Naive thymus-derived CD8-positive, alpha-beta T cell (primary cell): ENCODE measurements around the gene GRIK2. TPM values are rescaled to one million over a fixed set of nuclear protein-coding genes. Genes with fewer than 3 reads are reported as not detected.

Source experiments
- ATAC-seq, 2 donors: fragments of 150-1000 bp; cut with Tn5 transposase in 1 of 2; sonication (Bioruptor Pico), chemical (Tn5 transposase) in 1 of 2; 1 replicate in 1 of 2; 2 replicates in 1 of 2; pipeline ENCODE4 v1.10.0; 2021; ENCODE audit warnings: mild to moderate bottlenecking in 2 of 2, moderate library complexity in 2 of 2
- POLR2A ChIA-PET: fragments of 350-600 bp; sonication (Branson Sonifier 250); formaldehyde crosslinking; loops from one replicate; lab custom pipeline; 2021; ENCODE audit warnings: antibody characterized with exemption; lab: Charles Lee
- DNase-seq, 10 donors: peaks; one replicate each; pipeline versions ENCODE4 v3.0.0 to v3.0.0-alpha.2; 2020 to 2022
- H3K27ac Mint-ChIP-seq, 10 donors: one replicate each; pipeline ENCODE4 v1.8.0; 2020 to 2022; ENCODE audit warnings: mild to moderate bottlenecking in 10 of 10, mixed read lengths in 10 of 10, moderate library complexity in 4 of 10, inconsistent platforms in 1 of 10
- H3K27me3 Mint-ChIP-seq, 5 donors: one replicate each; pipeline ENCODE4 v1.8.0; 2021 to 2022; ENCODE audit warnings: mixed read lengths in 5 of 5
- H3K36me3 Mint-ChIP-seq, 3 donors: one replicate each; pipeline ENCODE4 v1.8.0; 2020 to 2022; ENCODE audit warnings: mixed read lengths in 3 of 3, mild to moderate bottlenecking in 2 of 3, inconsistent platforms in 1 of 3
- H3K4me1 Mint-ChIP-seq, 4 donors: one replicate each; pipeline ENCODE4 v1.8.0; 2021 to 2022; ENCODE audit warnings: mixed read lengths in 4 of 4
- H3K4me3 Mint-ChIP-seq, 10 donors: one replicate each; pipeline ENCODE4 v1.8.0; 2020 to 2022; ENCODE audit warnings: mild to moderate bottlenecking in 10 of 10, mixed read lengths in 10 of 10, moderate library complexity in 6 of 10, inconsistent platforms in 1 of 10
- H3K9me3 Mint-ChIP-seq, 9 donors: one replicate each; pipeline ENCODE4 v1.8.0; 2020 to 2022; ENCODE audit warnings: mixed read lengths in 9 of 9, mild to moderate bottlenecking in 3 of 9, inconsistent platforms in 1 of 9, moderate library complexity in 1 of 9
- polyA plus RNA-seq, 3 donors: library from polyadenylated mRNA; unstranded; fragments of 300-500 nt; fragmentation: Illumina TruSeq; gene quantifications; one replicate each; pipeline ENCODE4 v1.2.3, GENCODE V29; 2021
- total RNA-seq, 8 experiments: library from RNA in 2 of 8; stranded (reverse) in 2 of 8; gene quantifications; one replicate each; pipeline ENCODE4 v1.2.3 and lab custom pipeline; 2021 to 2026

The GRIK2 gene
- total and polyA plus RNA-seq, 5 experiments from 2014 or later = not detected

- H3K9me3 Mint-ChIP-seq = peaks cover 0 to 20% (median 4%) of the 10 kb centered on the region in 9 donors
- no peak overlapping the region for H3K4me3 Mint-ChIP-seq
- POLR2A ChIA-PET = no interaction called here
- H3K36me3 Mint-ChIP-seq = peaks cover 0 to 4% (median 0%) of the 10 kb centered on the region in 3 donors
- no peak overlapping the region for H3K27ac Mint-ChIP-seq
- ATAC-seq (no peak), DNase-seq (no peak)
- H3K27me3 Mint-ChIP-seq = peaks cover 24 to 50% (median 41%) of the 10 kb centered on the region in 5 donors
- H3K4me1 Mint-ChIP-seq = peaks cover 0 to 4% (median 0%) of the 10 kb centered on the region in 4 donors
These were observed 800 bp upstream of the GRIK2 start for GRCh38 chr6:101392586-101393230.

GRCh38 chr6:101393829-101394251 lies 332 bp downstream of the GRIK2 start:
- Mint-ChIP-seq H3K27me3 (peaks cover 25 to 59% (median 46%) of the 10 kb centered on the region in 5 donors), H3K4me3 (no peak overlapping the region), H3K4me1 (peaks cover 0 to 4% (median 0%) of the 10 kb centered on the region in 4 donors), H3K27ac (no peak overlapping the region), H3K9me3 (peaks cover 0 to 26% (median 9%) of the 10 kb centered on the region in 9 donors), H3K36me3 (peaks cover 0 to 11% (median 0%) of the 10 kb centered on the region in 3 donors)
- DNase-seq (no peak), ATAC-seq (no peak)
- POLR2A ChIA-PET = no interaction called here

DNA sequence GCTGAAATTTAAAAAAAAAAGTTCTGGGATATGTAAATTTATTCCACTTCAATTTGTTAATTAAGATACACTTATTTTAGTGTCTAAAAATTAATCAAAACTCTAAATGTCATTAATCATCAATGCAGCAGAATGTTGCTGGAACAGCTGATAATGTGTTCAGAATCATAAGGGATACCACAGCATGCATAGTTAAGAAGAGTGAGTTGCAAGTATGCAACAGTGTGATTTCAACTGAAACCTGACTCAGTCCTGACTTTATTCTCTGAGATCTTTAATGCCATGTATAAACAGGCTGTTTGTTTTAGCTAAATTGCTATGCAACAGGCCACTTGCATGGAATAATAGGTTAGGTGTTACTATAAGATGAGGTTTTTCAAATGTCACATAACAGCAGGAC lies 1.4 kb downstream of the GRIK2 start:
- H3K9me3 Mint-ChIP-seq = peaks cover 0 to 33% (median 10%) of the 10 kb centered on the region in 9 donors
- ATAC-seq (no peak), DNase-seq (no peak)
- POLR2A ChIA-PET = no interaction called here
- H3K27ac Mint-ChIP-seq = no peak overlapping the region
- H3K36me3 Mint-ChIP-seq = peaks cover 0 to 16% (median 0%) of the 10 kb centered on the region in 3 donors
- no peak overlapping the region for H3K4me3 Mint-ChIP-seq
- peaks cover 0 to 6% (median 0%) of the 10 kb centered on the region in 4 donors for H3K4me1 Mint-ChIP-seq
- H3K27me3 Mint-ChIP-seq = peaks cover 31 to 69% (median 57%) of the 10 kb centered on the region in 5 donors

DNA sequence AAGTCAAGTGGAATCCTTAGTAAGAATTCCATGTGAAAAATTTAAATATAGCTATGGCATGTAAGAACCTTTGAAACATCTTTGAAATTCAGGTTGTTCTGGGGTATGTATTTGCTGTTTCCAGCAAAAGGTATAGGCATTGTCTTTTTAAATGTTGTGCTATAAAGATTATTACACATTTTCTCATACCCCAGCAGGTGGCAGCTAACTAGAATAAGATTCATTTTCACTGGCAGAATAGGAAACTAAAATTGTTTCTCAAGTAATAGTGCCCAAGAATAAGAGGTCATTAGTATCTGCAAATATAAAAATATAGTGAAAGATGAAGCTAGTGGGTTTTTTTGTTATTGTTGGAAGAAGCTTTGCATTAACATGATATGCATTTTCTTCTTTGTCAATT lies 1.8 kb downstream of the GRIK2 start:
- Mint-ChIP-seq H3K4me1 (peaks cover 0 to 6% (median 0%) of the 10 kb centered on the region in 4 donors), H3K27ac (no peak overlapping the region), H3K4me3 (no peak overlapping the region), H3K9me3 (peaks cover 0 to 34% (median 12%) of the 10 kb centered on the region in 9 donors), H3K27me3 (peaks cover 34 to 69% (median 61%) of the 10 kb centered on the region in 5 donors), H3K36me3 (peaks cover 0 to 20% (median 0%) of the 10 kb centered on the region in 3 donors)
- POLR2A ChIA-PET = no interaction called here
- DNase-seq (no peak), ATAC-seq (no peak)

DNA sequence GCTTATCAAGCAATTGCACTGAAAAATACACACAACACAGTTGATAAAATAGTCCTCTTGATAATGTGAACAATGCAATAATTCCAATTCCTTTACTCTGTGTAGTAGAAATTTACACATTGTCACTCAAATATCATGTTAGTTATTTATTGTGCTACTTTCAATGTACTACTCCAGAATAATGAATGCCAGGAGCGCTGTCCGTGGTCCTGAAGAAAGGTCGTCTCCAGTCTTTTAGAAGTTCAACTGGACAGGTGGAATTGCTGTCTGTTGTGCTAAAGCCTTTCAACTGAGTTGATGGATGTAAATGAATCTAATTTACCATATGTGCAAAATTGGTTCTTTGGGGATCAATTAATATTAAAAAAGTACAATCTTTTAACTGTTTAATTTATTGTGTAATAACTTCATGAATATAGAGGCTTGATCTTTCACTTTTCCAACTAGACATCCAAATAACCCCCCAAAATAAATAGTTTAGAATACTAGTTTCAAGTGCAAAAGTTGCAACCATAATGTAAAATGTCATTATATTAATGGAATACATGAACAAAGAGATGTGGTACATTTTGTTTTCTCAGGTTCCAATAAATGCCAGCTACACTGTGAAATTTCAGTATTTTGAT lies 3.2 kb downstream of the GRIK2 start:
- peak in 2 of 10 donors; percentile 18 to 21 for DNase-seq

DNA sequence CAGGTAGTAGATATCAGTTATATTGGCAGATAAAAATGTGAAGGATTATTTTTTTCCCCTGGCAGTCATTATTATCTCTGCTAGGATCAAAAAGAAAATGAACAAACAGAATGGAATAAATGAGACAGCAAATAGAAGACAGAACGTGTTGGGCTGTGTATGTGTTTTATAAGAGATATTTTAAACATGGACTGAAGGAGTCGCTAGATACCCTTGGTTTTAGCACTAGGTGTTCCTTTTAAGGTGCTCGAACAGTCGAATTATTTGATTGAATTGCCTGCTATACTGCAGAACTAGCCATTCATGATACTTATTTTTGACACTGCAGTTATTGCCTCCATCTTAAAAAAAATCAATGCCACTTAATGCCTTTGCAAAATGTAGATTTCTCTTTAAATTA lies 3.7 kb downstream of the GRIK2 start:
- POLR2A ChIA-PET = no interaction called here
- DNase-seq (no peak), ATAC-seq (no peak)
- Mint-ChIP-seq H3K27ac (no peak overlapping the region), H3K9me3 (peaks cover 0 to 40% (median 12%) of the 10 kb centered on the region in 9 donors), H3K27me3 (peaks cover 38 to 73% (median 65%) of the 10 kb centered on the region in 5 donors), H3K4me1 (peaks cover 0 to 7% (median 1%) of the 10 kb centered on the region in 4 donors), H3K4me3 (no peak overlapping the region), H3K36me3 (peaks cover 0 to 28% (median 2%) of the 10 kb centered on the region in 3 donors)

More for the DNA sequence above, 3.2 kb downstream of the GRIK2 start:
- ATAC-seq = no peak
- Mint-ChIP-seq H3K9me3 (peaks cover 0 to 36% (median 11%) of the 10 kb centered on the region in 9 donors), H3K36me3 (peaks cover 0 to 24% (median 0%) of the 10 kb centered on the region in 3 donors), H3K4me1 (peaks cover 0 to 7% (median 0%) of the 10 kb centered on the region in 4 donors), H3K27ac (no peak overlapping the region), H3K27me3 (peaks cover 36 to 69% (median 65%) of the 10 kb centered on the region in 5 donors), H3K4me3 (no peak overlapping the region)
- POLR2A ChIA-PET = no interaction called here

DNA sequence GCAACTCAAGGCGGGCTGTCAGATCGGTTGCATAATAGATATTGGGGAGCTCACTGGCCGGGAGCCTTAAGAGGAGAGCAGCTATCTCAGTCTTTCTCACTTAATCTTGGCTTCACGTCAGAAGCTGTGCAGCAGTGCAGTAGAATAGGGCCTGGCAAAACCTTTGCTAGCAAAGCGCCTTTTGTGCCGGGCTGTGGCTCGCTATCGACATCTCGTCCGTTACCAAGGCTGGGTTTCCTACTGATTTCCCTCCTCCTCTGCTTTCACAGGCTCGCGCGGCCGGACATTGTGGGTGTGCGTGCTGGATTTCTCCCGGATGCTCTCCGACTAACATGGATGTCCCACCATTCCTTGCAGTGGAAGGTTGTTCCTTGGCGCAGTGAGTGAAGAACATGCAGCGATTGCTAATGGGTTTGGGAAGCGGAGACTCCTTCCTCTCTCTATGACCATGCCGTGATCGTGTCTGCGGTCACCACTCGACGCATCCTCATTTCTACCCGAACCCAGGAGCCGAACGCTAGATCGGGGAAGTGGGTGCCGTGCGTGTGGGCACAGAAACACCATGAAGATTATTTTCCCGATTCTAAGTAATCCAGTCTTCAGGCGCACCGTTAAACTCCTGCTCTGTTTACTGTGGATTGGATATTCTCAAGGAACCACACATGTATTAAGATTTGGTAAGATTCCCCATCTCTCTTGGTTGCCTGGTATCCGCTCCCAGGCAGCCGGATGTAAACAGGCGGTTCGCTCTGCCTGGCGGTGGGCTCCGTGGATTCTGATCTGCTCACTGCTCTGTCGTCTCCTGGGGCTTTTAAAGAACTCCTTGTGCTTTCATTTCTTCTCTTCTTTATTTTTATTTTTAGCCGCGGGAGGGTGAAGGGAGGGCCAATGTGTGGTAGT lies 5.5 kb downstream of the GRIK2 start:
- peaks cover 45 to 84% (median 66%) of the 10 kb centered on the region in 5 donors for H3K27me3 Mint-ChIP-seq
- POLR2A ChIA-PET = no interaction called here
- H3K4me3 Mint-ChIP-seq = no peak overlapping the region
- H3K4me1 Mint-ChIP-seq = peaks cover 0 to 5% (median 2%) of the 10 kb centered on the region in 4 donors
- H3K36me3 Mint-ChIP-seq = peaks cover 0 to 35% (median 2%) of the 10 kb centered on the region in 3 donors
- peaks cover 0 to 47% (median 16%) of the 10 kb centered on the region in 9 donors for H3K9me3 Mint-ChIP-seq
- DNase-seq = no peak
- no peak overlapping the region for H3K27ac Mint-ChIP-seq
- no peak for ATAC-seq

- Mint-ChIP-seq H3K4me3 (no peak overlapping the region), H3K27me3 (peaks cover 43 to 77% (median 64%) of the 10 kb centered on the region in 5 donors), H3K9me3 (peaks cover 0 to 47% (median 12%) of the 10 kb centered on the region in 9 donors), H3K4me1 (peaks cover 0 to 3% (median 1%) of the 10 kb centered on the region in 4 donors), H3K27ac (no peak overlapping the region), H3K36me3 (peaks cover 0 to 33% (median 2%) of the 10 kb centered on the region in 3 donors)
- POLR2A ChIA-PET = no interaction called here
- DNase-seq (no peak), ATAC-seq (no peak)
These were observed 6.2 kb downstream of the GRIK2 start for GRCh38 chr6:101399616-101400162.

DNA sequence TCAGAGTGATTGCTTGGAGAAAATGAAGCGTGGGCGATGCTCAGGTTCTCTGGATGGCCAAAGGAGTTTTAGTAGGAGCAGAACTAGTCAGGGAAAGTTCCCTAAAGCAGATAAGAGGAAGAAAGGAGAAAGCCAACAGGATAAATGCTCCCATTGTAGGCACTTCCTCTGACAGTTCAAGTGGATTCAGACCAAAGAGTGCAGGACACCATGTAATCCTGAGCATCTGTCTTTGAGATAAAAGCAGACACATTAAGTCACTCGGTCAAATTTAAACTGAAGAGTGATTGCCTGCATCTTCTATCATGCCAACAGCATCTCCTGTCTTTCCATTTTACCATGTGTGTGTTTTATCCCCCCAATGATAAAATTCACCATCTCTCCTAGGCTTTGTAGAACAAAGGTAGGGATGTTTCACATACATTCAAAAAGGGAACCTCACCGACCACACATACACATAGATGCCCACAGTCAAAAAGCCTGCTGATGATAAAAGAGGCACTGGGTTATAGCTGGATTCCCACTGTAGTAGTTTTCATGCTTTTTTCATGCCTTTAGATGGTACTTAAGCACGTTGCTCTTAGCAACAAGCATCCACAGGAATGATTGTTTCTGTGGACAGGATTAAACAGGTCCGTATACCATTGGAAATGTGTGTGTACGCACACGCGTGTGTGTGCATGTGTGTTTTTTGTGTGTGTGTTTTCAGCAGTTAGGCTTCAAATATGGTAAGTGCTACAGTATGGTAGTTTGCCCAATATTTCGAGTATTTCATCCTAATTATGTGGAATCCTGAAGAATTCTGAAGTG lies 7.0 kb downstream of the GRIK2 start:
- H3K4me3 Mint-ChIP-seq = no peak overlapping the region
- POLR2A ChIA-PET = no interaction called here
- peaks cover 0 to 3% (median 1%) of the 10 kb centered on the region in 4 donors for H3K4me1 Mint-ChIP-seq
- peaks cover 38 to 68% (median 58%) of the 10 kb centered on the region in 5 donors for H3K27me3 Mint-ChIP-seq
- DNase-seq (no peak), ATAC-seq (no peak)
- peaks cover 0 to 32% (median 2%) of the 10 kb centered on the region in 3 donors for H3K36me3 Mint-ChIP-seq
- peaks cover 0 to 47% (median 12%) of the 10 kb centered on the region in 9 donors for H3K9me3 Mint-ChIP-seq
- H3K27ac Mint-ChIP-seq = no peak overlapping the region

DNA sequence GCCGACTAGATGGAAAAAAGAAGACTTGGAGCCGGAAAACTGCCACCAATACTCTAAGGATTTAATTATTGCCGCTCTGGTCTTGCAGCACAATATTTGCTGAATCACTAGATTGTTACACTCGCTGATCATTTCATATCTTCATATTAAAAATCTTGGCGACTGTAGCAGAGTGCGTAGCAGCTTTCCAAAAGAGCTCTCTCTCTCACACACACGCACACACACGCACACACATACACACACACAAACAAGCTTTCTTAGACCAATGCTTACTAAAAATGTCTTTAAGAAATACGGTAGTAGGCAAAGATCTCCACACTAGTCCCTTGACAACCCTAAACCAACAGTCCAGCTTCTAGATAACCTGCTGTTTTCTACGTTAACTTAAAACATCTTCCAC lies 7.7 kb downstream of the GRIK2 start:
- Mint-ChIP-seq H3K4me1 (peaks cover 0 to 3% (median 1%) of the 10 kb centered on the region in 4 donors), H3K9me3 (peaks cover 0 to 47% (median 12%) of the 10 kb centered on the region in 9 donors), H3K27me3 (peaks cover 38 to 67% (median 54%) of the 10 kb centered on the region in 5 donors), H3K4me3 (no peak overlapping the region), H3K36me3 (peaks cover 0 to 32% (median 2%) of the 10 kb centered on the region in 3 donors), H3K27ac (no peak overlapping the region)
- no peak for DNase-seq
- ATAC-seq = no peak
- POLR2A ChIA-PET = no interaction called here

GRCh38 chr6:101401792-101402621 lies 8.5 kb downstream of the GRIK2 start:
- no peak for ATAC-seq
- peaks cover 38 to 60% (median 52%) of the 10 kb centered on the region in 5 donors for H3K27me3 Mint-ChIP-seq

More at GRCh38 chr6:101401792-101402621, 8.5 kb downstream of the GRIK2 start:
- Mint-ChIP-seq H3K4me3 (peak overlapping the region in 1 of 10 donors; percentile 44), H3K9me3 (peaks cover 0 to 44% (median 12%) of the 10 kb centered on the region in 9 donors), H3K4me1 (peaks cover 0 to 3% (median 1%) of the 10 kb centered on the region in 4 donors), H3K36me3 (peaks cover 0 to 32% (median 2%) of the 10 kb centered on the region in 3 donors), H3K27ac (no peak overlapping the region)
- no peak for DNase-seq
- POLR2A ChIA-PET = no interaction called here
